WI38 (cell line): ENCODE data around the gene SLC8A3.
A peak's percentile ranks its signal among the peaks of the same experiment; 100 is the strongest.

Experiments used
- H3K4me3 ChIP-seq: 2 replicates; pipeline ENCODE4 v1.5.1; 2011; ENCODE audit warnings: low read depth, mild to moderate bottlenecking, control low read depth, low read length
- TF ChIP-seq, protein P1 (sequence below): IDR thresholded peaks from 2 replicates; pipeline ENCODE4 v1.5.1; 2012; ENCODE audit warnings: low read depth, mild to moderate bottlenecking, control low read depth, low read length

SLC8A3 gene

GRCh38 chr14:70087380-70087697 is 101.4 kb downstream of the SLC8A3 start:
- TF ChIP-seq, protein P1, sequence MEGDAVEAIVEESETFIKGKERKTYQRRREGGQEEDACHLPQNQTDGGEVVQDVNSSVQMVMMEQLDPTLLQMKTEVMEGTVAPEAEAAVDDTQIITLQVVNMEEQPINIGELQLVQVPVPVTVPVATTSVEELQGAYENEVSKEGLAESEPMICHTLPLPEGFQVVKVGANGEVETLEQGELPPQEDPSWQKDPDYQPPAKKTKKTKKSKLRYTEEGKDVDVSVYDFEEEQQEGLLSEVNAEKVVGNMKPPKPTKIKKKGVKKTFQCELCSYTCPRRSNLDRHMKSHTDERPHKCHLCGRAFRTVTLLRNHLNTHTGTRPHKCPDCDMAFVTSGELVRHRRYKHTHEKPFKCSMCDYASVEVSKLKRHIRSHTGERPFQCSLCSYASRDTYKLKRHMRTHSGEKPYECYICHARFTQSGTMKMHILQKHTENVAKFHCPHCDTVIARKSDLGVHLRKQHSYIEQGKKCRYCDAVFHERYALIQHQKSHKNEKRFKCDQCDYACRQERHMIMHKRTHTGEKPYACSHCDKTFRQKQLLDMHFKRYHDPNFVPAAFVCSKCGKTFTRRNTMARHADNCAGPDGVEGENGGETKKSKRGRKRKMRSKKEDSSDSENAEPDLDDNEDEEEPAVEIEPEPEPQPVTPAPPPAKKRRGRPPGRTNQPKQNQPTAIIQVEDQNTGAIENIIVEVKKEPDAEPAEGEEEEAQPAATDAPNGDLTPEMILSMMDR: no peak
- H3K4me3 ChIP-seq: no peak overlapping the region

DNA sequence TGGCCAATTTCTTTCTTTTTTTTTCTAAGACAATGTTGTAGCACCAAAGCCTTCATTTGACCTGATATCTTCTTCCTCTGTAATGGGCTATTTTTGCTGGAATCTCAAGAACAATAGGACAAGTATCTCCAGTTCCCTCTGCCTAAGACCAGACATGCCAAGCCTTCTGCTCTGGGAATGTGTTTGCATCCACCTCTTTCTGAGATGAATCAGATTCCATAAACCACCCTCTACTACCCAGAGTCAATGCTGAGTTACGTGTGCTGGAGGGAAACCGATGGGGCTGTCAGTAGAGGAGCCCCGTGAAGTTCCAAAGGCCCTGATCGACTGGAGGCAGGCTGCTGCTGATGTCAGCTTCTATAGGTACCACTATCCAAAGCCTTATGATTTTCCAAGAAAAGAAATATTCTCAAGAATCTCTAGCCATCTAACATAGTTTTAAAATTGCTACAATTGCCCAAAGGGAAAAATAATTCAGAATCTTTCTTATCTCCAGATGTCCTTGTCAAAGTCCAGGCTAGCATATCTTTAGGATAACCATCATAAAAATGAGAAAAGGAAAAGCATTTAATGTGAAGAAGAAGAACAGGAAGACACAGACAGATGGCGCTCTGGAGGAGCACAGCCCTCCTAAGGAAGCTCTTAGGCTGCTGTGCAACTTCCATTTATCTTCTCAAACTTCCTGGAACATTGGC is 101.9 kb downstream of the SLC8A3 start:
- TF ChIP-seq, protein P1: peak; percentile 55
- H3K4me3 ChIP-seq: no peak overlapping the region

GRCh38 chr14:70084226-70084625 is 104.5 kb downstream of the SLC8A3 start:
- TF ChIP-seq, protein P1: no peak

GRCh38 chr14:70082394-70082793 is 106.4 kb downstream of the SLC8A3 start:
- H3K4me3 ChIP-seq: no peak overlapping the region
- TF ChIP-seq, protein P1: no peak

More at GRCh38 chr14:70084226-70084625, 104.5 kb downstream of the SLC8A3 start:
- no peak overlapping the region for H3K4me3 ChIP-seq

GRCh38 chr14:70080076-70080475 is 108.7 kb downstream of the SLC8A3 start:
- TF ChIP-seq, protein P1: no peak
- no peak overlapping the region for H3K4me3 ChIP-seq

DNA sequence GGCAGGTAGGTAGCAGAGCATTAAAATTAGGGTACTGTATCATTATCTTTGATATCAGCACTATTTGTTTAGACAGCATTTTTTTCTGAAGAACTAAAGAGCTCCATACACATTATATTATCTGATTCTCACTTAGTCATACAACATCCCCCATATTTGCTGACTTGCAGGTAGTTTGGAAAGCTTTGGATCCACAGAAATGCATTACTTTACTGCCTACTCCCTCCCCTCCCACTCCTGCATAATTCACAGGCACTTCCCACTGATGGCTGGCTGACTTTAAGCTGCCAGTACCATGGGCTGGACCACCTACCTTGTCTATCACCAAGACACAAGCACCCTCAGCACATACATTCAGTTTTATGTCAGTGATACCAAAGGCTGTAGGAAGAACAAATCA is 110.4 kb downstream of the SLC8A3 start:
- TF ChIP-seq, protein P1: no peak
- no peak overlapping the region for H3K4me3 ChIP-seq

DNA sequence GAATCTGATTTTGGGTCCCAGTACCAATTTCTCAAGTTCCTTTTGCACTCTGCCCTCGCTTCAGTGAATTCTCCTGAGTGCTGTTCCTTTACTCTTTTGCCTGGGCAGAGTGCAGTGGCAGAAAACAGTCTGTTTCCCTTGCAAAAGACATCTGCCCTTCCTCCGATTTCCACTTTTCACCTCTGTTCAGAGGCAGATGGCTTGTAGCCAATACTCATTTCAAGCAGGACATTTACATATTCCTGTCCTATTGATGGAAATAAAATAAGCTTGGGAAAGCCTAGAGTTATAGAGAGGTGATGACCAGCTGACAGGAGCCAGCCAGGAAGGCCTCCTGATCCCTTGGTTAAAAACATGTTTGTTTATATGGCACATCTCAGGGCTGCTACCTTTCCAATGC is 111.0 kb downstream of the SLC8A3 start:
- H3K4me3 ChIP-seq: no peak overlapping the region
- TF ChIP-seq, protein P1: no peak
